Umbilical cord (tissue), 2 donors: ENCODE measurements around the gene GDF2. TPM values are rescaled to one million over a fixed set of nuclear protein-coding genes. Genes with fewer than 3 reads are reported as not detected.

ENCODE experiments used
- DNase-seq: peaks from one replicate; pipeline ENCODE4 v3.0.0-alpha.2; 2015; ENCODE audit warnings: low spot score
- total RNA-seq: library from RNA; depleted of rRNA; stranded (reverse); fragments of >200 nt; gene quantifications from one replicate; pipeline ENCODE4 v1.2.3, GENCODE V29; 2014; ENCODE audit warnings: low replicate concordance; ENCODE audit not compliant: insufficient read depth

Gene GDF2
- 1.7 TPM for total RNA-seq

DNA sequence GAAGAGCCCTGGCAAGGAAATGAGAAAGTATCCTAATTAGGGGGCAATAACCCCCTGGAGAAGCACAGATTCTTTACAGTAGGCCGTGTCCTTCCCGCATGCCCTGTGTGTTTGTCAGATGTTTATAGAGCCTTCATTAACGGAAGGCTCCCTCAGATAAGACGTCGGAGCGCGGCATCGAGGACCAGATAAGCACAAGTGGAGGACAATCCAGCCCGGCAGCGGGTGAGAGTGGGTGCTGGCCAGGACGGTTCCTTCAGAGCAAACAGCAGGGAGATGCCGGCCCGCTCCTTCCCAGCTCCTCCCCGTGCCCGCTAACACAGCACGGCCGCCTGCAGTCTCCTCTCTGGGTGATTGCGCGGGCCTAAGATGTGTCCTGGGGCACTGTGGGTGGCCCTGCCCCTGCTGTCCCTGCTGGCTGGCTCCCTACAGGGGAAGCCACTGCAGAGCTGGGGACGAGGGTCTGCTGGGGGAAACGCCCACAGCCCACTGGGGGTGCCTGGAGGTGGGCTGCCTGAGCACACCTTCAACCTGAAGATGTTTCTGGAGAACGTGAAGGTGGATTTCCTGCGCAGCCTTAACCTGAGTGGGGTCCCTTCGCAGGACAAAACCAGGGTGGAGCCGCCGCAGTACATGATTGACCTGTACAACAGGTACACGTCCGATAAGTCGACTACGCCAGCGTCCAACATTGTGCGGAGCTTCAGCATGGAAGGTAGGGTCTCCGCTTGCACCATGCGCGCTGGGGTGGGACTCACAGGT, at the start of gene GDF2:
GDF2 (plus strand) TSS at position 155 of the 762 bp plus-strand sequence; CDS start at position 370, 215 bp downstream.
- no peak for DNase-seq

DNA sequence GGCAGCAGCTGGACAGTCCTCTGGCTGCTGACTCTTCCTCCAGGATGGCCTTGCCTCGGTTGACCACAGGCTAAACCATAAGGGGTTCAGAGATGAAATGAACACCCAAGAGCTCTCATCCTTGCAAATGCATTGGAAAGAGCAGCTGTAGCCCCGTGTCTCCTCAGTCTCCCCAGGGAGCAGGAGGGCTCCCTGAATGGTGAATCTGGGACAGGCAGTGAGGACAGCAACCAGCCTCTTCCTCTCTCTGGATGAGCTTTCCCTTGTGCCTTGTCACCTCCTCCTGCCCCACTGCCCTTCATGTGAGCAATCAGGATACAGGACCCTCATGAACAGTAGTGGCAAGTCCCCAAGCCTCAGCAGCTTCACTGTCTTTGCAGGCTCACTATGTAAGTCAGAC, 46.2 kb upstream of the GDF2 start:
- DNase-seq: no peak

DNA sequence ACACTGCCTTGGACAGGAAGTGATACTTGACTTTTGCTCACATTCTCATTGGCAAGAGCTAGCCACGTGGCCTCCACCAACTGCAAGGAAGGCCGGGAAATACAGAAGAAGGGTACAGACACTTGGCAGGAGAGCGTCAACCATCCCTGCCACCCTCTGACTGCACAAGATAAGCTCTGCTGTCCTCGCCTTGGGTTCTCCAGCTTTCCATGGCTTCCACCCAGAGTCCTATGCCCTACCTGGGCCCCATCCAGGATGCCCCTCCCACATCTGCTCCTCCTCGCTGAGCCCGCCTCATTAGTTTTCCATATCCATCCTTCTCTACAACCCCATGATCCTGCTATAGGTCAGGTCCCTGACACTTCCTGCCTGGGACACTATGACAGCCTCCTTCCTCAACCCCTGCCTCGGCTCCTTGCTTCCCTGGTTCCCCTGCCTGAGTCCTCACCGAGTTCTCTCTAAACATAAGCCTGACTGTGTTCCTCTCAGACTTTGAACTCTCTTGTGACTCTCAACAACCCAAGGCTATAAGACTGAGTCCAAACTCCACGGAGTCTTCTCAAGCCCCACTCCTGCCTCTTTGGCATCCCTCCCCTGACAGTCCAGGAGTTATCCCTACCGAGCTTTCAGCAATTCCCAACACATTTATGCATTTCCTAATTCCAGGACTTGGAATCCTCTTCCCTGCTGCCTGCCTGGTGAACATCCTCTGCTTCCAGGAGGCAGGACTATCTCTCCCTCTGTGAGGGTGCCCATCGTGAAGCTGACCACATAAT, 45.5 kb upstream of the GDF2 start:
- no peak for DNase-seq

DNA sequence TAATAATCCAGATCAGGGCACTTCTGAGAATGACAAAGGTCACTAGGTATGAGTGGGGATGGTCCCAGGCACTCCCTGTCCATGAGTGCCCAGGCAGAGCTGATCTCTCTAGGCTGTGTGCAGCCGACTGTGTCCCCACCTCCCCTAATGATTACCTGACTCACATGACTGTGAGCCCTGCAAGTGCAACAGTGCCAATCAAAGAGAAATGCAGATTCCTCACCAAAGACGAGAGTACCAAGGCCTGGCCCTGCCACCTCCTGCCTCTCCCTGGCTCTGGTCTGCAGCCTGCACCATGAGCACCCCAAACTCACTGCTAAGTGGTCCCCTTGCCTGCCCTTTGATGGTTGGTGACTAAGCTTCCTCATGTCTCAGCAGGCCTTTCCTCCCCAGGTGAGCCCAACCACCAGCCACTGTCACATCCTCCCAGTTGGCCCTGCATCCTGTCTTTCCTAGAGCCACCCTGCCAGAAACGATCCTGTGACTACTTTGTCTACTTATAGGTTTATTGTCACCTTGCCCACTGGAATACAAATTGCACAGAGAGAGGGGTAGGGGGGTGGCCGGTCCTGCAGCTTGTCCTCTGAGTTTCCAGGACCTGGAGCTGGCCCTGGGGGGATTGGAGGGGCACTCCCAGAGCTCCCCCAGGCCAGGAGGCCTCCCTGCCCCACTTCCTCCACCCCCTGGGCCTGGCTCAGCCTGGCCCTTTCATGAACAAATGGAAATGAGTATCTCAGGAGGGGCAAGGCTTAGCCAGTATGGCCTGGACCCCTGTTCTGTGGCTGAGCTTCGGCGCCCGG, 44.7 kb upstream of the GDF2 start:
- no peak for DNase-seq

DNA sequence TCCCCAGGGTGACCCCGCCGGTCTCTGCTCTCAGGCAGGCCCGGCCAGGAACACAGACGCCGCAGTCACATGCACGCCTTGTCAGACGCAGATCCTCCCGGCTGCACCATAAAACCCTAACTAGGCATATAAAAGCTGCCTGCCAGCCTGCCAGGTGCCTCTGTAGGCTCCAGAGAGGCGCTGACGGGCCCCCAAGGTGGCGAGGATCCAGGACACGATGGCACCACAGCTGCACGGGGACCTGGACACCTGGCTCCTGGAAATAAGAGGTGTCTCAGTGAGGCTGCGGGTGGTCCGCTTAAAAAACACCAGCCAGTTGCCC, 44.1 kb upstream of the GDF2 start:
- DNase-seq: no peak

DNA sequence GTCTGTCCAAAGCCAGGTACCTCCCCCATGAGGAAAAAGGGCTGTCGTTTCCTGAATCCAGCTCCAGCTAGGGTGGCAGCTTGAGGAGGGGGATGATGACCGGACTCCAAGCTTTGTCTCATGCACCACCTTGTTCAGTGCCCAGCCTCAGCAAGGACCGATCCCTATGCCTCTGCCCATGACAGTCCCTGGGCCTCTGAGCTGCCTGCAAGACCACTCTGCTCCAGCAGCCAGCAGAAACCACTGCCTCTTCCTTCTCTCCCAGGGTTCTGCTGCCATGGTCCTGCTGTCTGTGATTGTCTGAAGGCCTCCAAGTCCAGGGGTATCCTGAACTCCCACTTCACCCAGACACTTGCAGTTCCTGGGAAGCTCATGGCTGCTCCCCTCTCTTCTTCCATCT, 43.5 kb upstream of the GDF2 start:
- DNase-seq: no peak

DNA sequence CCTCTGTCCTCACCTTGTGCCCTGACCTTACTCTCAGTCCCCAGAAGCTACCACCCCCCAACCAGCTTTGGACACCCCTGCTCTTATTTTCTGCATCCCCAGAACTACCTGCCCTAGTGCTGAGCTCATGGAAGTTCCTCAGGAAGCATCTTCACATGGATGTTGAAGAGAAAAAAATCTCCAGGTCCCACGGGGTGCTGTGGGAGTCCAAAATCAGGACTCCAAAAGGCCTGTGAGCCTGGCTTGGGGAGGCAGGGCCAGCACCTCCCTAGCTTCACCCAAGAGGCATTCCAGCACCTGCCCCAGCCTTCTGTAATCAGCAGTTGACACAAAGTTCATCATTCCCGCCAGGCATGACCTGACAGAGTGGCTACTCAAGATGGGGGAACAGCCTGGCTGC, 43.0 kb upstream of the GDF2 start:
- DNase-seq: no peak

DNA sequence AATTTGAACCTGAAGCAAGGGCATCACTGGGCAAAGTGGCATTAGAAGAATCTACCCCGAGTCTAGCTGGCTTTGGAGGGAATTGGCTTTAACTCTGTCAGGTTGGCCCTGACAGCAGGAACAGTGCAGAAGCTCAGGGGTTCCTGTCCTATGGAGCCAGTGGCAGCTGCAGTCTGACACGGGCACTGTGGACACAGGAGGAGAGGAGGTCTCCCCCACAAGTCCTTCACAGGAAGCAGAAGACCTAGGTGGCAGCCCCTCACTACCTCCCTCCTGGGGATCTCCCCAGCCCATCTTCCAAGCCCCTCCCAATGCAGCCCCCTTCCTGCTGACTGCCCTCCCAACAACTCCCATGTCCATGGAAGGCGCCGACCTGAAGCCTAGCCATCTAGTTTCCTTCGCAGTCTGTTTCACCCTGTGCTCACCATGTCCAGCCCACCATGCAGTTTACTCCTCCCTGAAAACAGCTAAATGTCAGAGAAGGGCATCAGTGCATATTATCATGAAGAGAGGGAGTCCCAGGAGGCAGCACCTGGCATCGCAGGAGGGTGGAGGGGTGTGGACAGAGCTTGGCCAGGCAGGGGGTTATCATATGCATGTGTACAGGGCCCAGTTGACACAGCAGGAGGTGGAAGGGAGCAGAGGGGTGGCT, 40.1 kb upstream of the GDF2 start:
- DNase-seq: no peak

DNA sequence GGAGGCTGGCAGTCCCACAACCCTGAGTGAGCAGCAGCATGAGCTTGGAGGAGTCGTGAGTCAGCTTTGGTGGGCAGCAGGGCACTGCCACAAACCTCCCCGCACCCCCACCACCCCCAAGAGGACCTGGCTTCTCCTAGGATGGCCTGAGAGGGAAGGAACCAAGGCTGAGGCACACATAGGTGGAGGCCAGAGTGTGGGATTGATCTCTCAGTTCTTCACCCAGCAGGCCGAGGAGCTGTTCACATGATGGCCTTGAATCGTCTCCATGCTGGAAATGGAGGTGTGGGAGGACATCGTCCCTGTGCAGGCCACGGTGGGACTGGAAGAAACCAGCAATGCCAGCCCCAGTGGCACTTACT, 39.6 kb upstream of the GDF2 start:
- DNase-seq: no peak

DNA sequence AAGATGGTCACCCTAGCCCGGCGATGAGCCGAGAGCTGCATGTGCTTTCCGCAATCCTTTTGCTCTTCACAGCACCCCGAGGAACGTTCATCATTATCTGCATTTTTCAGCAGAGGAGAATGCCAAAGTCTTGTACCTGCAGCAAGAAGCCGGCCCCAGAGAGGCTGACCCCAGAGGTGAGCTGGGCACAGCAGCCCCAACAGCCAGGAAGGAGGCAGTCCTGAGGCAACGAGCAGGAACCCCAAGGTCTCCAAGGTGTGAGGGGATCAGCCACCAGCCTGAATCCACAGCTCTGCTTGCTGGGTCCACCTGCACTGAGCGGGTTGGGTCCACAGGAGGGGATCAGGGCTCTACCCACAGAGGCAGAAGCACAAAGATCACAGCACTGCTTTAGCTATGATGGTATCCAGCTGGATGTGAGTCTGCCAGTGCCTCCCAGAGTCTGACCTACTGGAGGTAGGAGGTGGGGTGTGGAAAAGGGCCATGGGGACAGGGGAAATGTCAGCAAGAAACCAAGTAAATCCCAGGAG, 39.1 kb upstream of the GDF2 start:
- DNase-seq: no peak

DNA sequence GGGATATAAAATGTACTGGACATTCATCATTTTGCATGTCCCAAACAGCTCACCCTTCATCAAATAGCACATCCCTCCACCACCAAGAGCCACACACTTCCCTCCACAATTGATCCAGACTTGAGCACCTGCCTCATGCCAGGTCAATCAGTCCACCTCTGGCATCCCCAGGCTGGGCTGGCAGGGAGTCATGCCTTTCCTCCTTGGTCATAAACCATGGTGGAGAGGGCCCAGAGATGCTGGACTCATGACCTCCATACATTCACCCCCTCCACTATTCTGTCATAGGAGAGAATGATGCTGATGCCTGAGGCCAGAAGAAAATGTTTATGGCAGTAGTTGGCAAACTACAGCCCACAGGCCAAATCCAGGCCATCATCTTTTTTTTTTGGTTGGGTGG, 38.4 kb upstream of the GDF2 start:
- DNase-seq: no peak

DNA sequence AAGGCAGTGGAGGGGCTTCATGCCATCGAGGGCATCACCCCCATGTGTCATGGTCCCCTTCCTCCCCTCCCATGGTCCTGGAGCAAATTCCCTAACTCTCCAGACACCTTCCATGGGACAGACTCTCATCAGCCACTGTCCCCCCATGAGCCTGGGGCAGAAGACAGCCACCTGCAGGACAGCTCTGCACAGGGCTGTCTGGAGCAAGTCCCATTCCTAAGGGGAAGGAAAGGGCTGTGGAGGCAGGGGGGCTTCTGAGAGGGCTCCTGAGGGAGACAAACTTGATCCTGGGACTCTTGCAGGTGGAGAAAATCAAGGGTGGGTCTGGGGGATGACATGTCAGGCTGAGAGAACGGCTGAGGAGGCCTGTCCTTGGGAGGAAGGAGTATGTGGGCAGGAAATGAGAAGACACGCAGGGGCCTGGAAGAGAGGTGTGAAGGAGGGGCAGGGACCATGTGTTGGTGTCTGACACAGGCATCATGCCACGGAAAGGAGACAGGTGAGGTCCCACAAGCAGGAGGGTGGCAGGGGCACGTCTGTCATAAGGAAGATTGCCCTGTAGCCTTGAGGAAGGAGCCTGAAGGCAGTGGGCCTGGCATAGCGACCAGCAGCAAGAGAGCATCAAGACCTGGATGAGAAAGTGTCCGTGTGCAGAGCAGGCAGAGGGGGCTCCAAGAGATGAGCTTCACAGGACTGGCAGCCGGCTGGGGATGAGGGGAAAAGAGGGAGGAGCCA, 36.7 kb upstream of the GDF2 start:
- DNase-seq: no peak

DNA sequence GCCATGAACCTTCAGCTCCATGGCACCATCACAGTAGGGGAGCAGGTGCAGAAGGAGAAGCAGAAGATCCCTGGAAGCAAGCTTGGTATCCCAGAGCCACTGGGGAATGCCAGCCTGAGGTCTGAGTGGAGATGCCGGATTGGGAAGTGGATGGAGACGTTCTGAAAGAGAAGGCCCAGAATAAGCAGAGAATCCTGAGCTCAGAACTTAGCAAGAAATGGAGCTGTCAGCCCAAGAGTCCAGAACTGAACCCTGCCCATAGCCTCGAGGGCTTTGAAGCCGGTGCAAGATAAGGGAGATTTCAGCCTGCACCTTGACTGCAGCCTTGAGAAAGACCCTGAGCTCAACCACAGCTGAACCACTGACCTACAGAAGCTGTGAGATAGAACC, 36.1 kb upstream of the GDF2 start:
- DNase-seq: no peak

DNA sequence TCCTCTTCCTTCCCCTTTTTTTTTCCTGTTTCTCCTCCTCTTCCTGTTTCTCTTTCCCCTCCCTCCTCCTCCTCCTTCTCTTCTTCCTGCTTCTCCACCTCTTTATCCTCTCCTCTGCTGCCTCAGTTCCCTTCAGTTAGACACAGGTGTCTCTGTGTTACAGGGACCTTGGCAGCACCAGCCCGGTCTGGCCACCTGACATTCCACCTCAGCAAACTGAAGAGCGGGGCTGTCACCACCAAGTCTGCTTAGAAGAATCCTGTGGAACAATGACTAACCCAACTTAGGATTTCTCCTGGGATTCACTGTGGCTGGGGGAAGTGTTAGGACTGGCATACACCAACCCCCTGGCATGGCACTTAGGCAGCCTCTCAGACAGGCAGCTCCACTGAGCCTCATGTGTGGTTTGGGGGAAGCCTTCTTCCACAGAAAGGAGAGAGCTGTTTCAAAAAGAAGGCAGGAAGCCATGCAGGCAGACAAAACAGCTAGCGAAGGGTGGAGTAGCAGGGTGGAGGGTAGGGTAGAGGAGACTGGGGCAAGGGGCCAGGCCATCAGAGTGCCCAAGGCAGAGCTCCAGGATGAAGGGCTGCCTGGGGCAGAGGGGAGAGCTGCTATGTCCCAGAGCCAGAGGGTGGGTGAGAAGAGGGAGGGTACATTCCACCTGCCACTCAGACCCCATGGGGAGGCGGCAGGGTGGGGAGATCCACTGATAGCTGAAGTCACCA, 35.5 kb upstream of the GDF2 start:
- DNase-seq: no peak

DNA sequence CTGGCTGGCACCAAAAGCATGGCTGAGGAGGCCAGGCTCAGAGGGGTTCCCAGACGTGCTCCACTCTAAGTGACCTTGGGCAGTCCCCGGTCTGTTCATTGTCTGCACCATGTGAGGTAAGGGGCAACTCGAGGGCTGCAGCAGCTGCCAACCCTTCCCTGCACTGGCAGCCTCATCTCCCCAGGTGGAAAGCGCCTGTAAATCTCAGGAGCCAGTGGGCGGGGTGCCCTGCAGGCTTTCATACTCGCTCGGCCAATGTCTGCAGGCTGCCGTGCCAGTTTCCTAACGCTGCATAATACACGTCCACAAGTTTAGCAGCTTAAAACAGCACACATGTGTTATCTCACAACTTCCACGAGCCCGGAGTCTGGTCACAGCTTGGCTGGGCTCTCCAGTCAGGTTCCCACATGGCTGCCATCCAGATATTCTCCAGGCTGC, 34.9 kb upstream of the GDF2 start:
- peak; percentile 68 for DNase-seq

DNA sequence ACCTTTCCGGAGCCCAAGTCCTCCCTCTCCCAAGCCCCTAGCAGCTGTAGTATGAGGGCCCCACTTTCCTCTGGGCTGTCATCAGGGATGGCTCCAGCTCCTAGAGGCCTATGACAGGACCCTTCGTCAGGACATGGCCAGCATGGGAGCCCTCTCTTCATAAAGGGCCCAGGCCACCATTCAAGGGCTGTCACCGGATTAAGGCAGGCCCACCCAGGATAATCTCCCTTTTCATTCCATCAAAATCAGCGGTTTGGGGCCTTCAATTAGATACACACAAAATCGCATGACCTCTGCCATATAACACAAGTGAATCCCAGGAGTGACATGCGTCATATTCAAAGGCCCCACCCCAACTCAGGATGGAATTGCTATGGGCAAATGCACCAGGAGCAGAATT, 34.4 kb upstream of the GDF2 start:
- DNase-seq: no peak

DNA sequence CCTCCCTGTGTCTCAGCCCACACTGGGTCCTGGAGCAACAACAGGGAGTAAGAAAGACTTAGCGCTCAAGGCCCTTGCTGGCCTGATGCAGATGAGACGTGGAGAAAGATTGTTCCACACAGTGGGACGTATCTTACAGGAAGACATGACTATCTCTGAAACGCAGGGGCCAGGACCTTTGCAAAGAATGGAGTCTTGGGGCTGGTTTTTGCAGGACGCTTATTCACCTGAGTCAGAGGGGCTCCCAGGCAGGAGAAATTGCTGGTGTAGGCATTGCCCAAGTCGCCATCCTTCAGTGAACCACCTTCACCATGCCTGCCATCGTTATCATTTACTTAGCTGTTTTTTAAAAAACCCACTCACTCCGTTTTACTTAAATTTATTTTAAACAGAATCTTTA, 34.0 kb upstream of the GDF2 start:
- no peak for DNase-seq

DNA sequence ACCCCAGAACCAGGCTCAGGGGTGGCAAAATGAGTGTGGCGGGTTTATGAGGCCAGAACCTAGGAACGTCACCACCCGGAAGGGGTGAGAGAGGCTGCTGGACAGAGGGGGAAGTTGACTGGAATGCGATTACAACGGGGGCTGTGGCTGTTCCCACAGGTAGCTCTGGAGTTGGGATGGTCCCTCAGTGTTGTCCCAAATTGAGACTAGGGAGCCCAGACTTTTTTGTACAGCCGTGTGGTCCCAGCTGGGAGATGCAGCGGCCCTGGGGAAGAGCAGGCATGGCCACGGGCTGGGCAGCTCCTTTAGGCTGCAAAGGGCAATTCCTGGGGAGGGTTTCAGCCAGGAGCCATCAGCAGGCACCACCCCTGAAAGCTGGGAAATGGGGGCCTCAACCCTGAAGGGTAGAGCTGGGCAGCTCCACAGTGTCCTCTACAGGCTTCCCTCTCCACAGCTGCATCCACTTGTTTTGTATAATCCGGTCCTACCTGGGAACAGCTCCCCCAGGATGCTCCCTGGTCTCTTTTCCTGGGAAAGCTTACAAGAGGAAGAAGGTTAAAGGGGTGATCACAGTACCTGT, 33.2 kb upstream of the GDF2 start:
- no peak for DNase-seq

DNA sequence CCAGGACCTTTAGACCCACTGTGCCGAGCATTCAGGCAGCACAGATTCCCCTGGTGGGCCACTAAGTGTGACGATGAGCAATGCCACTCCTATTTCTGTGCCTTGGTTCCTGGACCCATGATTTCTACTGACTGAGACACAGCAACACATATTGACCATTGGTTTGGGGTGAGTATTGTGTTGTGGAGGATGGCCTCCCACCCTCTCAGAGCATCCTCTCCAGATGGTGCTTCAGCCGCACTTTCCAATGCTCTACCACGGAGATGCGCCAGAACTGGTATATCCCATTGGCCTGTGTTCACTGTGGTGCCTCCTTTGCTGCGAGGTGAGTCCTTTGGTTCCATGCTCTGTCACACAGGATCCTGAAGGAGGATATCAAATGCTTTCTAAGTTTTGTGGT, 32.3 kb upstream of the GDF2 start:
- DNase-seq: no peak

DNA sequence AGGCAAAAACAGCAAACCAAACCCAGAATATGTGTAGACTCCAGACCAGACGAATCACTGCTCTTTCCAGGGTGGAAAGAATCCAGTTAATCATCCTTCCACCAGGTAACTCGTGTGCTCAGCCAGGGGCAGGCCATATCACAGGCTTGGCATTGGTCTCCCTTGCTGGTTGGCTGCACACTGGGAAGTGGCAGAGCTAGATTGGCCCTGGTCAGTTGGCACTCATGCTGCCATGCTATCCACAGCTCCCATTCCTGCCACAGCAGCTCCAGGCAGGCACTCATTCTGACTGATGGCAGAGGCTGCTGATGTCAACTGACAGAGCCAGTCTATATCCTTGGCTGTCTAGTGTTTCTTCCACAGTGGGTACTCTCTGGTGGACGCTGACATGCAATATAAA, 31.9 kb upstream of the GDF2 start:
- no peak for DNase-seq
